Ovary (tissue), 9 donors: ENCODE measurements around the gene ZP4. TPM values are rescaled to one million over a fixed set of nuclear protein-coding genes. Genes with fewer than 3 reads are reported as not detected.

Experiments used
- DNase-seq, 5 donors: peaks; one replicate each; pipeline ENCODE4 v3.0.0-alpha.2; 2019 to 2020
- H3K27ac ChIP-seq, 2 donors: fragments of 200-600 bp; one replicate each; pipeline versions ENCODE4 v1.5.1 to v1.8.0; 2019 to 2022
- H3K27me3 ChIP-seq: fragments of 200-600 bp; one replicate; pipeline ENCODE4 v1.8.0; 2022
- H3K36me3 ChIP-seq: fragments of 200-600 bp; sonication (generic); one replicate; pipeline ENCODE4 v1.5.1; 2019
- H3K4me1 ChIP-seq: one replicate; pipeline ENCODE4 v1.8.1; 2013; ENCODE audit warnings: mild to moderate bottlenecking, moderate library complexity; ENCODE audit not compliant: insufficient read depth
- H3K4me3 ChIP-seq: fragments of 200-600 bp; sonication (generic); one replicate; pipeline ENCODE4 v1.5.1; 2017
- H3K9me3 ChIP-seq, 2 donors: fragments of 200-600 bp in 1 of 2; sonication (generic) in 1 of 2; one replicate each; pipeline versions ENCODE4 v1.5.1 to v1.8.1; 2013 to 2019; ENCODE audit warnings: mild to moderate bottlenecking in 1 of 2, moderate library complexity in 1 of 2
- EP300 ChIP-seq: sonication (generic); formaldehyde crosslinking; IDR thresholded peaks from one replicate; pipeline ENCODE4 v1.6.1; 2017; ENCODE audit warnings: antibody characterized with exemption
- POLR2A ChIP-seq: fragments of 450-650 bp; IDR thresholded peaks from one replicate; pipeline ENCODE4 v1.6.1; 2017; ENCODE audit warnings: antibody characterized with exemption, mild to moderate bottlenecking, moderate library complexity
- WGBS, 3 donors: extraction: QIAGEN DNeasy Blood & Tissue Kit in 1 of 3; methylation state at CpG; one replicate each; pipeline versions ENCODE4 v1.1.5 to v1.1.7; 2013 to 2017; 5-methylcytosine and 5-hydroxymethylcytosine counted together
- intact Hi-C, 4 donors: fragments of 100-400 bp; cut with DNase I; formaldehyde crosslinking; loops; one replicate each; pipeline versions ENCODE4 v1.11.0 to v1.15.1; 2022 to 2023
- polyA plus RNA-seq, 2 donors: library from polyadenylated mRNA; stranded (reverse); fragments of 200-250 nt in 1 of 2; fragments of 350-450 nt in 1 of 2; fragmentation: Illumina TruSeq in 1 of 2; extraction: RNeasy Lipid Tissue Mini Kit (QIAGEN cat#74804) in 1 of 2; gene quantifications; one replicate each; pipeline ENCODE4 v1.2.3, GENCODE V29; 2013 to 2014
- total RNA-seq, 7 donors: library from RNA; depleted of rRNA in 2 of 7; stranded (reverse); fragments of >200 nt in 2 of 7; fragmentation: NEBNext Ultra II Directional in 3 of 7; extraction: Animal tissue kit (Norgen Biotek cat#: 25700) in 3 of 7; gene quantifications; one replicate each; pipeline versions ENCODE4 v1.1.0 to v1.2.4, GENCODE V29; 2016 to 2023
- TF ChIP-seq, protein P1 (sequence below), 3 donors: fragments of 450-650 bp in 2 of 3; fragments of 200-600 bp in 1 of 3; IDR thresholded peaks; one replicate each; pipeline versions ENCODE4 v1.5.1 to v1.8.0; 2016 to 2022; ENCODE audit warnings: antibody characterized with exemption in 3 of 3, mild to moderate bottlenecking in 1 of 3
- donor health status: DM: no; HTN: no; CAD: no; lungs with moderate emphysema.
- donor health status: DM: no; HTN: no; CAD: no.
- donor health status: Bipolar disorder and iron deficiency.
- donor health status: DM: yes; HTN: yes; CAD: no.
- donor health status: DM: no; HTN: no; CAD: no.
- donor health status: DM: yes; HTN: yes; CAD: no.

The ZP4 gene
- total and polyA plus RNA-seq, 9 donors, result 0.13 to 1.1 TPM; not detected in 7

DNA sequence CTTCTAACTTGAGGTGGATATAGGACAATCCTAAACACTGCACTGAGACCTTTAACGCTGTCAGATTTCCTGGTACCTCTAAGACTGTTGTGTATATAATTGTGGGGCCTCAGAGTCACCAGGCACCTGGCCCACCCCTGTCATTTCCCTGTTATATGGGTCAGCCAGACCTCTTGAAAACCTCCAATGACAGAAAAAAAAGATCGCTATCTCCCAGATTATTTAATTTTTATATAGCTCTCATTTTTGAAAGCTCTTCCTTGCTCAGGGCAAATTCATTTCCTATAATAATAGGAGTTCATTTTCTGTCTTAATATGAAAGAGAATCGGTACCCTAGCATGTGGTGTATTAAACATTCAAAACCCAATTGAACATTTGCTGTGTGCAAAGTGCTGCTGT lies 56.7 kb downstream of the ZP4 start:
- Histone ChIP-seq H3K4me3 (no peak overlapping the region), H3K4me1 (no peaks in the 10 kb centered on the region), H3K27ac (no peak overlapping the region), H3K27me3 (no peaks in the 10 kb centered on the region), H3K36me3 (no peaks in the 10 kb centered on the region), H3K9me3 (no peaks in the 10 kb centered on the region)
- 84 to 91% (median 90%) methylated on average over 3 of the region's 3 CpGs for WGBS, 3 donors
- TF ChIP-seq POLR2A (no peak), EP300 (no peak)
- TF ChIP-seq, protein P1, sequence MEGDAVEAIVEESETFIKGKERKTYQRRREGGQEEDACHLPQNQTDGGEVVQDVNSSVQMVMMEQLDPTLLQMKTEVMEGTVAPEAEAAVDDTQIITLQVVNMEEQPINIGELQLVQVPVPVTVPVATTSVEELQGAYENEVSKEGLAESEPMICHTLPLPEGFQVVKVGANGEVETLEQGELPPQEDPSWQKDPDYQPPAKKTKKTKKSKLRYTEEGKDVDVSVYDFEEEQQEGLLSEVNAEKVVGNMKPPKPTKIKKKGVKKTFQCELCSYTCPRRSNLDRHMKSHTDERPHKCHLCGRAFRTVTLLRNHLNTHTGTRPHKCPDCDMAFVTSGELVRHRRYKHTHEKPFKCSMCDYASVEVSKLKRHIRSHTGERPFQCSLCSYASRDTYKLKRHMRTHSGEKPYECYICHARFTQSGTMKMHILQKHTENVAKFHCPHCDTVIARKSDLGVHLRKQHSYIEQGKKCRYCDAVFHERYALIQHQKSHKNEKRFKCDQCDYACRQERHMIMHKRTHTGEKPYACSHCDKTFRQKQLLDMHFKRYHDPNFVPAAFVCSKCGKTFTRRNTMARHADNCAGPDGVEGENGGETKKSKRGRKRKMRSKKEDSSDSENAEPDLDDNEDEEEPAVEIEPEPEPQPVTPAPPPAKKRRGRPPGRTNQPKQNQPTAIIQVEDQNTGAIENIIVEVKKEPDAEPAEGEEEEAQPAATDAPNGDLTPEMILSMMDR (IDR thresholded peaks at IDR 0.05), result no peak
- DNase-seq, result no peak
- intact Hi-C loops, result no loop called here

DNA sequence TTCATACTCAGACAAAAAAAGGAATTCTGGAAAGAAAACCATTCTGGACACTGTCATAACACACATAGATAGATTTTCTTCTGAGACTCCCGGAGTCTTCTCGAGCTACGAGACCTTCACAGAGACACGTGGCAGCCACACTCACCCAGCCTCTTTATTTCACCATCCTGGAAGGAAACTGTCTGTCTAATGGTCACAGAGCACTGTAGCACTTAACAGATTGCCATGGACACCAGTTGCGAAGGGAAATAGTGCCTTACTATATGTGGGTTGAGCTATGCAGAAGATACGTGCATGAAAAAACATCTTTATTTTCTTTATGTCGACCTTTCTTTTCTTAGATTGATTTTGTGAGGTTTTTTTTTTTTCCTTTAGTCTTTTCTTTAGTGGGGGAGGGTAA lies 57.9 kb downstream of the ZP4 start:
- no peak for DNase-seq
- H3K27me3 ChIP-seq, result no peaks in the 10 kb centered on the region
- no peak overlapping the region for H3K27ac ChIP-seq
- H3K36me3 ChIP-seq, result no peaks in the 10 kb centered on the region
- WGBS, 3 donors, result 76 to 83% (median 82%) methylated on average over 7 of the region's 7 CpGs
- H3K4me3 ChIP-seq, result no peak overlapping the region
- intact Hi-C loops, result no loop called here
- TF ChIP-seq EP300 (no peak), POLR2A (no peak)
- TF ChIP-seq, protein P1 (IDR thresholded peaks at IDR 0.05), result no peak
- no peaks in the 10 kb centered on the region for H3K9me3 ChIP-seq
- no peaks in the 10 kb centered on the region for H3K4me1 ChIP-seq
